Neural cell (in vitro differentiated cells): ENCODE data around the gene ANXA5. TPM values are rescaled to one million over a fixed set of nuclear protein-coding genes. Genes with fewer than 3 reads are reported as not detected.

ENCODE experiments used
- H2AFZ ChIP-seq: fragments of 200-600, 300-800 bp; sonication (generic), shearing (Covaris generic); 2 replicates; pipeline ENCODE4 v1.6.0; 2014; ENCODE audit warnings: low read depth, mild to moderate bottlenecking, antibody characterized with exemption, low read length, moderate library complexity
- H3F3A ChIP-seq: fragments of 200-600 bp; shearing (Covaris generic); 2 replicates; pipeline ENCODE4 v1.6.1; 2016; ENCODE audit warnings: mild to moderate bottlenecking, moderate library complexity, mixed read lengths, antibody characterized with exemption, low read length; ENCODE audit not compliant: insufficient read depth, poor library complexity, severe bottlenecking
- H3K27ac ChIP-seq: fragments of 200-600, 300-800 bp; sonication (generic), shearing (Covaris generic); 2 replicates; pipeline ENCODE4 v1.5.1; 2014; ENCODE audit warnings: mild to moderate bottlenecking, low read length, moderate library complexity
- H3K27me3 ChIP-seq: fragments of 300-800, 200-600 bp; sonication (generic), shearing (Covaris generic); 2 replicates; pipeline ENCODE4 v1.6.0; 2014; ENCODE audit warnings: mild to moderate bottlenecking, low read depth, low read length, moderate library complexity; ENCODE audit not compliant: insufficient read depth
- H3K36me3 ChIP-seq: fragments of 300-800, 200-600 bp; sonication (generic), shearing (Covaris generic); 2 replicates; pipeline ENCODE4 v1.5.1; 2014; ENCODE audit warnings: mild to moderate bottlenecking, antibody characterized with exemption, low read length, moderate library complexity; ENCODE audit not compliant: insufficient read depth
- H3K4me2 ChIP-seq: fragments of 300-800, 200-600 bp; sonication (generic), shearing (Covaris generic); 2 replicates; pipeline ENCODE4 v1.6.0; 2014; ENCODE audit warnings: mild to moderate bottlenecking, low read length
- H3K4me3 ChIP-seq: fragments of 300-800, 200-600 bp; sonication (generic), shearing (Covaris generic); 2 replicates; pipeline ENCODE4 v1.5.1; 2014; ENCODE audit warnings: mild to moderate bottlenecking, low read length, moderate library complexity
- H3K79me2 ChIP-seq: fragments of 200-600 bp; shearing (Covaris generic); replicated peaks from 2 replicates; pipeline ENCODE4 v1.6.0; 2014; ENCODE audit warnings: mild to moderate bottlenecking, low read length, moderate library complexity; ENCODE audit not compliant: insufficient read depth
- H3K9ac ChIP-seq: fragments of 300-800, 200-600 bp; sonication (generic), shearing (Covaris generic); 2 replicates; pipeline ENCODE4 v1.6.1; 2016; ENCODE audit warnings: mild to moderate bottlenecking, low read length, mixed read lengths
- H3K9me2 ChIP-seq: fragments of 200-600 bp; shearing (Covaris generic); 2 replicates; pipeline ENCODE4 v1.6.1; 2016; ENCODE audit warnings: mild to moderate bottlenecking, low read length, mixed read lengths; ENCODE audit not compliant: insufficient read depth
- H3K9me3 ChIP-seq: fragments of 200-600, 300-800 bp; sonication (generic), shearing (Covaris generic); 2 replicates; pipeline ENCODE4 v1.6.1; 2016; ENCODE audit warnings: mild to moderate bottlenecking, mixed run types, low read length, moderate library complexity, mixed read lengths
- H4K20me1 ChIP-seq: fragments of 200-600 bp; shearing (Covaris generic); 2 replicates; pipeline ENCODE4 v1.6.1; 2016; ENCODE audit warnings: mild to moderate bottlenecking, mixed run types; ENCODE audit not compliant: insufficient read depth
- CTCF ChIP-seq: fragments of 450-650 bp; IDR thresholded peaks from 2 replicates; pipeline ENCODE4 v1.5.1; 2014; ENCODE audit warnings: antibody characterized with exemption, mild to moderate bottlenecking, moderate library complexity; ENCODE audit not compliant: poor library complexity, severe bottlenecking
- EP300 ChIP-seq: fragments of 450-650 bp; conservative IDR thresholded peaks from 2 replicates; pipeline ENCODE4 v1.6.1; 2014; ENCODE audit warnings: antibody characterized with exemption, mild to moderate bottlenecking, moderate library complexity; ENCODE audit not compliant: poor library complexity, severe bottlenecking
- EZH2 ChIP-seq: fragments of 200-600, 300-800 bp; shearing (Covaris generic), sonication (generic); IDR thresholded peaks from 2 replicates; pipeline ENCODE4 v1.6.1; 2014; ENCODE audit warnings: antibody characterized with exemption, low read length, borderline replicate concordance, mild to moderate bottlenecking; ENCODE audit not compliant: insufficient read depth, poor library complexity, severe bottlenecking
- MXI1 ChIP-seq: fragments of 450-650 bp; conservative IDR thresholded peaks from 2 replicates; pipeline ENCODE4 v1.6.1; 2014; ENCODE audit warnings: antibody characterized with exemption, mild to moderate bottlenecking; ENCODE audit not compliant: poor library complexity, severe bottlenecking
- POLR2AphosphoS5 ChIP-seq: IDR thresholded peaks from 2 replicates; pipeline ENCODE4 v1.6.1; 2012
- RAD21 ChIP-seq: fragments of 450-650 bp; conservative IDR thresholded peaks from 2 replicates; pipeline ENCODE4 v1.6.1; 2014; ENCODE audit warnings: antibody characterized with exemption, mild to moderate bottlenecking, moderate library complexity
- SMC3 ChIP-seq: fragments of 450-650 bp; conservative IDR thresholded peaks from 2 replicates; pipeline ENCODE4 v1.6.1; 2014; ENCODE audit warnings: antibody characterized with exemption, mild to moderate bottlenecking, moderate library complexity; ENCODE audit not compliant: poor library complexity
- TAF1 ChIP-seq: IDR thresholded peaks from 2 replicates; pipeline ENCODE4 v1.6.1; 2012; ENCODE audit warnings: low read depth
- polyA plus RNA-seq: library from polyadenylated mRNA; depleted of rRNA; stranded (reverse); fragments of >200 nt; gene quantifications from 2 replicates; pipeline ENCODE4 v1.2.3, GENCODE V29; 2014
- TF ChIP-seq, protein P1 (sequence below): IDR thresholded peaks from 2 replicates; pipeline ENCODE4 v1.6.1; 2012; ENCODE audit warnings: borderline replicate concordance

ANXA5 gene
- polyA plus RNA-seq, 1 donor from 2014 or later, result 8.1 TPM

GRCh38 chr4:121684016-121684415 is 12.8 kb downstream of the ANXA5 start:
- Histone ChIP-seq H3K27ac (no peak overlapping the region), H4K20me1 (no peaks in the 10 kb centered on the region), H2AFZ (no peak overlapping the region), H3K79me2 (no peaks in the 10 kb centered on the region), H3K9me2 (no peaks in the 10 kb centered on the region), H3K9ac (no peak overlapping the region), H3K4me3 (no peak overlapping the region), H3K27me3 (no peaks in the 10 kb centered on the region), H3K36me3 (no peaks in the 10 kb centered on the region), H3K9me3 (no peaks in the 10 kb centered on the region), H3K4me2 (no peak overlapping the region), H3F3A (no peaks in the 10 kb centered on the region)
- TF ChIP-seq, protein P1, sequence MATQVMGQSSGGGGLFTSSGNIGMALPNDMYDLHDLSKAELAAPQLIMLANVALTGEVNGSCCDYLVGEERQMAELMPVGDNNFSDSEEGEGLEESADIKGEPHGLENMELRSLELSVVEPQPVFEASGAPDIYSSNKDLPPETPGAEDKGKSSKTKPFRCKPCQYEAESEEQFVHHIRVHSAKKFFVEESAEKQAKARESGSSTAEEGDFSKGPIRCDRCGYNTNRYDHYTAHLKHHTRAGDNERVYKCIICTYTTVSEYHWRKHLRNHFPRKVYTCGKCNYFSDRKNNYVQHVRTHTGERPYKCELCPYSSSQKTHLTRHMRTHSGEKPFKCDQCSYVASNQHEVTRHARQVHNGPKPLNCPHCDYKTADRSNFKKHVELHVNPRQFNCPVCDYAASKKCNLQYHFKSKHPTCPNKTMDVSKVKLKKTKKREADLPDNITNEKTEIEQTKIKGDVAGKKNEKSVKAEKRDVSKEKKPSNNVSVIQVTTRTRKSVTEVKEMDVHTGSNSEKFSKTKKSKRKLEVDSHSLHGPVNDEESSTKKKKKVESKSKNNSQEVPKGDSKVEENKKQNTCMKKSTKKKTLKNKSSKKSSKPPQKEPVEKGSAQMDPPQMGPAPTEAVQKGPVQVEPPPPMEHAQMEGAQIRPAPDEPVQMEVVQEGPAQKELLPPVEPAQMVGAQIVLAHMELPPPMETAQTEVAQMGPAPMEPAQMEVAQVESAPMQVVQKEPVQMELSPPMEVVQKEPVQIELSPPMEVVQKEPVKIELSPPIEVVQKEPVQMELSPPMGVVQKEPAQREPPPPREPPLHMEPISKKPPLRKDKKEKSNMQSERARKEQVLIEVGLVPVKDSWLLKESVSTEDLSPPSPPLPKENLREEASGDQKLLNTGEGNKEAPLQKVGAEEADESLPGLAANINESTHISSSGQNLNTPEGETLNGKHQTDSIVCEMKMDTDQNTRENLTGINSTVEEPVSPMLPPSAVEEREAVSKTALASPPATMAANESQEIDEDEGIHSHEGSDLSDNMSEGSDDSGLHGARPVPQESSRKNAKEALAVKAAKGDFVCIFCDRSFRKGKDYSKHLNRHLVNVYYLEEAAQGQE, result no peak
- TF ChIP-seq POLR2AphosphoS5, result no peak
- TF ChIP-seq EP300, result no peak
- no peak for TF ChIP-seq EZH2
- no peak for TF ChIP-seq TAF1
- no peak for TF ChIP-seq RAD21
- TF ChIP-seq SMC3, result no peak
- TF ChIP-seq CTCF, result no peak

DNA sequence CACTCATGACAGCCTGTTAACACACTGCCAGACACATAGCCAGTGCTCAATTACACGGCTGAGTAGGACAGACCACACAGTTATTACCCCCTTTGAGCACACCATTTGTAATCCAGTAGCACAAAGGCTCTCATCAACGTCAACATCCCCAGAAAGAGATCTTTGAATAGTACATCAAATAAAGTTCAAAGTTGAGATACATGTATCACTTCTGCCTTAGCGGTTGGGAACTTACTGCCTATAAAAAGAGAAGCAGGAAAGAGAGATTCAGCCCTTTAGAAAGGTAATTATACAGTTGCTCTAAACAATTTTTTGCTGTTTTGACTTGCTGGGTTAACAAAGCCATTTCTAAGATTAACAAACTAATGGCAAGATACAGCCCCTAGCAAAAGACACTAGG is 16.2 kb downstream of the ANXA5 start:
- TF ChIP-seq EP300 (no peak), POLR2AphosphoS5 (no peak), CTCF (no peak), RAD21 (no peak), EZH2 (no peak), SMC3 (no peak), TAF1 (no peak), MXI1 (no peak)
- TF ChIP-seq, protein P1, result no peak
- Histone ChIP-seq H3F3A (no peaks in the 10 kb centered on the region), H3K27me3 (no peaks in the 10 kb centered on the region), H3K9me2 (no peaks in the 10 kb centered on the region), H3K79me2 (no peaks in the 10 kb centered on the region), H3K9ac (no peak overlapping the region), H3K27ac (no peak overlapping the region), H4K20me1 (no peaks in the 10 kb centered on the region), H3K4me2 (no peak overlapping the region), H3K4me3 (no peak overlapping the region), H3K9me3 (no peaks in the 10 kb centered on the region), H2AFZ (no peak overlapping the region), H3K36me3 (no peaks in the 10 kb centered on the region)
